ACC112 (cell line): ENCODE data around the gene PPIL4.

Experiments
- H2AFZ ChIP-seq: fragments of 200-600 bp; sonication (generic); one replicate; pipeline ENCODE4 v1.6.0; 2017; ENCODE audit warnings: antibody characterized with exemption, low read length; ENCODE audit not compliant: unreplicated experiment
- H3K27ac ChIP-seq: fragments of 200-600 bp; sonication (generic); 2 replicates; pipeline ENCODE4 v1.5.1; 2014; ENCODE audit warnings: low read depth, mild to moderate bottlenecking, antibody characterized with exemption, low read length, moderate library complexity
- H3K27me3 ChIP-seq: fragments of 200-600 bp; sonication (generic); 2 replicates; pipeline ENCODE4 v1.6.1; 2014; ENCODE audit warnings: mild to moderate bottlenecking, antibody characterized with exemption, low read length, moderate library complexity, mixed read lengths; ENCODE audit not compliant: insufficient read depth
- H3K36me3 ChIP-seq: fragments of 200-600 bp; sonication (generic); 2 replicates; pipeline ENCODE4 v1.6.1; 2016; ENCODE audit warnings: mild to moderate bottlenecking, antibody characterized with exemption, low read length, moderate library complexity, mixed read lengths; ENCODE audit not compliant: insufficient read depth
- H3K4me1 ChIP-seq: fragments of 200-600 bp; sonication (generic); one replicate; pipeline ENCODE4 v1.6.1; 2016; ENCODE audit warnings: low read length, mixed read lengths; ENCODE audit not compliant: insufficient read depth, unreplicated experiment, control insufficient read depth
- H3K4me3 ChIP-seq: fragments of 200-600 bp; sonication (generic); 2 replicates; pipeline ENCODE4 v1.5.1; 2014; ENCODE audit warnings: mild to moderate bottlenecking, low read depth, low read length
- H3K79me2 ChIP-seq: fragments of 200-600 bp; sonication (generic); one replicate; pipeline ENCODE4 v1.6.0; 2016; ENCODE audit warnings: low read length; ENCODE audit not compliant: control insufficient read depth, unreplicated experiment, insufficient read depth

PPIL4 gene

GRCh38 chr6:149565527-149566409, 19.9 kb upstream of the PPIL4 start, which contains the start of gene GINM1:
Gene GINM1 (plus strand): TSS chr6:149566375. CDS start chr6:149566415, 40 bp downstream.
- H3K36me3 ChIP-seq, result no peaks in the 10 kb centered on the region
- peak within 1 kb of the TSS; percentile 70 for H3K27ac ChIP-seq

GRCh38 chr6:149563928-149564325, 18.1 kb upstream of the PPIL4 start:
- no peaks in the 10 kb centered on the region for H3K36me3 ChIP-seq
- no peak overlapping the region for H3K4me3 ChIP-seq
- H3K79me2 ChIP-seq, result peaks cover 21% of the 10 kb centered on the region
- H3K4me1 ChIP-seq, result peaks cover 12% of the 10 kb centered on the region
- peak overlapping the region; percentile 37; the same call in 1 of the 2 replicates for H3K27ac ChIP-seq
- H2AFZ ChIP-seq, result no peak overlapping the region
- no peaks in the 10 kb centered on the region for H3K27me3 ChIP-seq

More at GRCh38 chr6:149565527-149566409, 19.9 kb upstream of the PPIL4 start, which contains the start of gene GINM1:
- peak within 1 kb of the TSS; percentile 100 for H2AFZ ChIP-seq
- peaks cover 12% of the 10 kb centered on the region for H3K4me1 ChIP-seq
- H3K4me3 ChIP-seq, result peak within 1 kb of the TSS; percentile 100
- H3K79me2 ChIP-seq, result peaks cover 30% of the 10 kb centered on the region
- H3K27me3 ChIP-seq, result no peaks in the 10 kb centered on the region

- Histone ChIP-seq H3K36me3 (no peaks in the 10 kb centered on the region), H3K4me3 (no peak overlapping the region), H3K79me2 (peaks cover 21% of the 10 kb centered on the region), H3K4me1 (peaks cover 12% of the 10 kb centered on the region), H3K27me3 (no peaks in the 10 kb centered on the region), H2AFZ (no peak overlapping the region), H3K27ac (peak overlapping the region; percentile 13; the same call in 1 of the 2 replicates)
Measured at GRCh38 chr6:149563203-149563927, 17.5 kb upstream of the PPIL4 start.

- no peaks in the 10 kb centered on the region for H3K27me3 ChIP-seq
- H2AFZ ChIP-seq, result no peak overlapping the region
Measured at GRCh38 chr6:149560736-149561135, 14.9 kb upstream of the PPIL4 start.

GRCh38 chr6:149559389-149559788, 13.5 kb upstream of the PPIL4 start:
- no peaks in the 10 kb centered on the region for H3K36me3 ChIP-seq

More at GRCh38 chr6:149560736-149561135, 14.9 kb upstream of the PPIL4 start:
- no peak overlapping the region for H3K4me3 ChIP-seq
- no peaks in the 10 kb centered on the region for H3K36me3 ChIP-seq
- no peaks in the 10 kb centered on the region for H3K79me2 ChIP-seq
- H3K27ac ChIP-seq, result no peak overlapping the region
- H3K4me1 ChIP-seq, result peaks cover 12% of the 10 kb centered on the region

GRCh38 chr6:149558029-149558428, 12.2 kb upstream of the PPIL4 start:
- no peaks in the 10 kb centered on the region for H3K79me2 ChIP-seq
- no peak overlapping the region for H2AFZ ChIP-seq

More at GRCh38 chr6:149559389-149559788, 13.5 kb upstream of the PPIL4 start:
- Histone ChIP-seq H3K27ac (no peak overlapping the region), H3K79me2 (no peaks in the 10 kb centered on the region), H3K4me1 (peaks cover 12% of the 10 kb centered on the region), H2AFZ (no peak overlapping the region), H3K27me3 (no peaks in the 10 kb centered on the region), H3K4me3 (no peak overlapping the region)

GRCh38 chr6:149551920-149552319, 6.1 kb upstream of the PPIL4 start:
- Histone ChIP-seq H2AFZ (no peak overlapping the region), H3K4me3 (no peak overlapping the region), H3K4me1 (no peaks in the 10 kb centered on the region), H3K27me3 (no peaks in the 10 kb centered on the region), H3K79me2 (no peaks in the 10 kb centered on the region), H3K27ac (no peak overlapping the region), H3K36me3 (no peaks in the 10 kb centered on the region)

More at GRCh38 chr6:149558029-149558428, 12.2 kb upstream of the PPIL4 start:
- no peaks in the 10 kb centered on the region for H3K27me3 ChIP-seq
- no peaks in the 10 kb centered on the region for H3K36me3 ChIP-seq
- no peak overlapping the region for H3K4me3 ChIP-seq
- no peak overlapping the region for H3K27ac ChIP-seq
- no peaks in the 10 kb centered on the region for H3K4me1 ChIP-seq

- H3K4me1 ChIP-seq, result peaks cover 9% of the 10 kb centered on the region
- H3K27me3 ChIP-seq, result no peaks in the 10 kb centered on the region
- peak overlapping the region; percentile 97 for H3K27ac ChIP-seq
- peaks cover 49% of the 10 kb centered on the region for H3K79me2 ChIP-seq
- 0 out of 2 replicates have a peak, but pooled peaks cover 3% of the 10 kb centered on the region for H3K36me3 ChIP-seq
- peak overlapping the region; percentile 97 for H3K4me3 ChIP-seq
- peak overlapping the region; percentile 79 for H2AFZ ChIP-seq
Measured at GRCh38 chr6:149545258-149545753, 537 bp downstream of the PPIL4 start.

- Histone ChIP-seq H3K36me3 (0 out of 2 replicates have a peak, but pooled peaks cover 3% of the 10 kb centered on the region), H3K4me3 (peak overlapping the region; percentile 97), H3K79me2 (peaks cover 49% of the 10 kb centered on the region), H3K4me1 (peaks cover 9% of the 10 kb centered on the region), H3K27ac (peak overlapping the region; percentile 97), H3K27me3 (no peaks in the 10 kb centered on the region), H2AFZ (no peak overlapping the region)
Measured at GRCh38 chr6:149544646-149545257, 1.1 kb downstream of the PPIL4 start.

- peaks cover 11% of the 10 kb centered on the region; the same call in 1 of the 2 replicates for H3K36me3 ChIP-seq
- H3K27ac ChIP-seq, result no peak overlapping the region
- H3K27me3 ChIP-seq, result no peaks in the 10 kb centered on the region
- no peak overlapping the region for H3K4me3 ChIP-seq
- H3K4me1 ChIP-seq, result peaks cover 9% of the 10 kb centered on the region
- H2AFZ ChIP-seq, result no peak overlapping the region
- peaks cover 49% of the 10 kb centered on the region for H3K79me2 ChIP-seq
Measured at GRCh38 chr6:149541139-149541538, 4.7 kb downstream of the PPIL4 start.
